Thyroid gland (tissue), 4 donors: ENCODE results near the gene PCDHB16.

Experiments
- POLR2A ChIP-seq, 2 donors: fragments of 450-650 bp; IDR thresholded peaks; one replicate each; pipeline ENCODE4 v1.6.1; 2017; ENCODE audit warnings: antibody characterized with exemption in 2 of 2, mild to moderate bottlenecking in 2 of 2, moderate library complexity in 1 of 2
- TF ChIP-seq, protein P1 (sequence below), 6 experiments: fragments of 200-600 bp in 3 of 6; fragments of 450-650 bp in 3 of 6; sonication (generic) in 3 of 6; IDR thresholded peaks; one replicate each; pipeline ENCODE4 v1.5.1; 2016 to 2019; ENCODE audit warnings: antibody characterized with exemption in 6 of 6, mild to moderate bottlenecking in 2 of 6, inconsistent platforms in 1 of 6, moderate library complexity in 1 of 6

DNA sequence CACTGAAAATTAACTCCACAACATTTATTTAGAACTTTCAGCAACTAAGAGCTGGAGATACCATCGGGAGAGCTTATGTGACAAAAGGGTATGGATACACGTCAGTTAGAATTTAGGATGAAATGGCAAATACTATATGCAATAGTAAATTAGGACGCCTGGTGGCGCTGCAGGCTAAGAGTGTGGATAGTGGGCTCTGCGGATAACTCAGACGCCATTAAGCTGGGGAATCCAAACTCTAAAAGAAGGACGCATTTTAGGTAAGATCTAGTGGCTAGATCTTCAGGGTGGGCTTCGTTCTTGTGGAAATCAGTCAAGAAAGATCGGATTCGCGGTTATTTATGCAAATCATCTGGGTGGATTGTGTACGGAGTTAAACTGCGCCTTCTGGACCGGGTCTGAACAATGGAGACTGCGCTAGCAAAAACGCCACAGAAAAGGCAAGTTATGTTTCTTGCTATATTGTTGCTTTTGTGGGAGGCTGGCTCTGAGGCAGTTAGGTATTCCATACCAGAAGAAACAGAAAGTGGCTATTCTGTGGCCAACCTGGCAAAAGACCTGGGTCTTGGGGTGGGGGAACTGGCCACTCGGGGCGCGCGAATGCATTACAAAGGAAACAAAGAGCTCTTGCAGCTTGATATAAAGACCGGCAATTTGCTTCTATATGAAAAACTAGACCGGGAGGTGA is 47.0 kb upstream of the PCDHB16 start, which contains the start of gene PCDHB5:
- TF ChIP-seq, protein P1, sequence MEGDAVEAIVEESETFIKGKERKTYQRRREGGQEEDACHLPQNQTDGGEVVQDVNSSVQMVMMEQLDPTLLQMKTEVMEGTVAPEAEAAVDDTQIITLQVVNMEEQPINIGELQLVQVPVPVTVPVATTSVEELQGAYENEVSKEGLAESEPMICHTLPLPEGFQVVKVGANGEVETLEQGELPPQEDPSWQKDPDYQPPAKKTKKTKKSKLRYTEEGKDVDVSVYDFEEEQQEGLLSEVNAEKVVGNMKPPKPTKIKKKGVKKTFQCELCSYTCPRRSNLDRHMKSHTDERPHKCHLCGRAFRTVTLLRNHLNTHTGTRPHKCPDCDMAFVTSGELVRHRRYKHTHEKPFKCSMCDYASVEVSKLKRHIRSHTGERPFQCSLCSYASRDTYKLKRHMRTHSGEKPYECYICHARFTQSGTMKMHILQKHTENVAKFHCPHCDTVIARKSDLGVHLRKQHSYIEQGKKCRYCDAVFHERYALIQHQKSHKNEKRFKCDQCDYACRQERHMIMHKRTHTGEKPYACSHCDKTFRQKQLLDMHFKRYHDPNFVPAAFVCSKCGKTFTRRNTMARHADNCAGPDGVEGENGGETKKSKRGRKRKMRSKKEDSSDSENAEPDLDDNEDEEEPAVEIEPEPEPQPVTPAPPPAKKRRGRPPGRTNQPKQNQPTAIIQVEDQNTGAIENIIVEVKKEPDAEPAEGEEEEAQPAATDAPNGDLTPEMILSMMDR (IDR thresholded peaks at IDR 0.05): peak in 3 of 6 experiments; percentile 52 to 64 (median 56)
- no peak for TF ChIP-seq POLR2A (IDR thresholded peaks at IDR 0.05)
